Measurements from ENCODE around the gene TMEM204.
A peak's percentile ranks its signal among the peaks of the same experiment; 100 is the strongest.

The TMEM204 gene

GRCh38 chr16:1539720-1540555 is 6.5 kb downstream of the TMEM204 start:
- DNase-seq = no peak

- no peak for DNase-seq
Measured at GRCh38 chr16:1540556-1540855, 7.0 kb downstream of the TMEM204 start.

- DNase-seq = no peak
Measured at GRCh38 chr16:1541293-1542165, 8.1 kb downstream of the TMEM204 start.

GRCh38 chr16:1542166-1542500 is 8.7 kb downstream of the TMEM204 start:
- DNase-seq = no peak

- no peak for DNase-seq
Measured at GRCh38 chr16:1542533-1542932, 9.1 kb downstream of the TMEM204 start.

GRCh38 chr16:1543085-1543896 is 9.8 kb downstream of the TMEM204 start:
- DNase-seq = peak; percentile 91

- DNase-seq = no peak
Measured at GRCh38 chr16:1545044-1546040, 11.9 kb downstream of the TMEM204 start.

GRCh38 chr16:1546430-1546829 is 13.0 kb downstream of the TMEM204 start:
- no peak for DNase-seq

GRCh38 chr16:1548233-1548632 is 14.8 kb downstream of the TMEM204 start:
- DNase-seq = no peak

GRCh38 chr16:1548727-1549126 is 15.3 kb downstream of the TMEM204 start:
- DNase-seq = no peak

- no peak for DNase-seq
Measured at GRCh38 chr16:1550069-1550468, 16.6 kb downstream of the TMEM204 start.

GRCh38 chr16:1550696-1551095 is 17.2 kb downstream of the TMEM204 start:
- no peak for DNase-seq

GRCh38 chr16:1551166-1551565 is 17.7 kb downstream of the TMEM204 start:
- no peak for DNase-seq

GRCh38 chr16:1552129-1552528 is 18.7 kb downstream of the TMEM204 start:
- no peak for DNase-seq

- DNase-seq = no peak
Measured at GRCh38 chr16:1553946-1554825, 20.7 kb downstream of the TMEM204 start.

GRCh38 chr16:1554826-1555445 is 21.5 kb downstream of the TMEM204 start:
- no peak for DNase-seq

- no peak for DNase-seq
Measured at GRCh38 chr16:1556254-1556653, 22.8 kb downstream of the TMEM204 start.

- no peak for DNase-seq
Measured at GRCh38 chr16:1557074-1557473, 23.6 kb downstream of the TMEM204 start.

- no peak for DNase-seq
Measured at GRCh38 chr16:1557576-1557975, 24.1 kb downstream of the TMEM204 start.

GRCh38 chr16:1559446-1559975 is 26.0 kb downstream of the TMEM204 start:
- DNase-seq = no peak
